Hematopoietic multipotent progenitor cell treated with erythropoietin and hydrocortisone succinate and interleukin-3 and kit ligand, for 15 days (in vitro differentiated cells): Measurements from ENCODE around the gene C1QTNF3.
"Not testable (repeated sequence)": the region's sequence is repeated elsewhere in the genome, so short reads cannot be mapped to it uniquely, and the experiment has no call there.

ENCODE experiments used
- DNase-seq: peaks from one replicate; pipeline ENCODE4 v3.0.0-alpha.2; 2015; ENCODE audit warnings: low spot score

The C1QTNF3 gene, protein sequence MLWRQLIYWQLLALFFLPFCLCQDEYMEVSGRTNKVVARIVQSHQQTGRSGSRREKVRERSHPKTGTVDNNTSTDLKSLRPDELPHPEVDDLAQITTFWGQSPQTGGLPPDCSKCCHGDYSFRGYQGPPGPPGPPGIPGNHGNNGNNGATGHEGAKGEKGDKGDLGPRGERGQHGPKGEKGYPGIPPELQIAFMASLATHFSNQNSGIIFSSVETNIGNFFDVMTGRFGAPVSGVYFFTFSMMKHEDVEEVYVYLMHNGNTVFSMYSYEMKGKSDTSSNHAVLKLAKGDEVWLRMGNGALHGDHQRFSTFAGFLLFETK

DNA sequence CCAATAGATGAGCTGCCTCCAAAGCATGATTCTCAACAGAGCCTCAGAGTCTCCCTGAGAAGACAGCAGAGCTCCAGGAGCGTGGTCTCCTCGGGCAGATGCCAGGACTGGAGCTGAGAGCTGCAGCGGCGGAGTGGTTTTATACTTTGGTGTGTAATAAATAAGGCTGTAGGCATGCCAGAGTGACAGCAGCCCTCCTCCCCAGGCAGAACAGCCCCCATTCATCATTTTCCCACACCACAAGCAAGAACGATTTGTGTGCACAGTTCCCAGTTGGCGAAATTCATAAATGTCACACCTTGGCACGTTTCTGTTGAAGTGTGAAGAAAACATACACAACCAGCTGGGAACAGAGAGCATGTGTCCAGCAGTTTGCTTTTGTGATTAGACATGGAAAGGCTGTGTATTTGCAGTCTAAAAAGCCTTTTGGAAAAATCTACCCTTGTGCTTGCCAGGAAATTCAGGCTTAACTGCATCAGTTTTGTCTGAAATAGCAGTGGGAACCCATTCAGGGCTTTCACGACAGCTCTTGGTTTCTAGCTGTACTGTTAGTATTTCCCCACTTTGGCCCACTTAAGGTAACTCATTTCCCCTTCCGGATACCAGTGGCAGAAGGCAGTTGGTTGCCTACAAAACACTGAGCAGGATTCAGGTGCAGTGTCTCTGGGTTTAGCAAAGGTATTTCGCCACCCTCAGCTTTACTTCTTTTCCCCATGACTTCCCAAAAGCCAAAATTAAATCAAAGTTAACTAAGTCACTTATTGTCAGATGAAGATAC lies at the start of gene C1QTNF3:
TSS of gene C1QTNF3 (minus strand) at position 115 of the 778 bp plus-strand sequence. CDS start at position 27, 88 bp downstream.
- no peak for DNase-seq

DNA sequence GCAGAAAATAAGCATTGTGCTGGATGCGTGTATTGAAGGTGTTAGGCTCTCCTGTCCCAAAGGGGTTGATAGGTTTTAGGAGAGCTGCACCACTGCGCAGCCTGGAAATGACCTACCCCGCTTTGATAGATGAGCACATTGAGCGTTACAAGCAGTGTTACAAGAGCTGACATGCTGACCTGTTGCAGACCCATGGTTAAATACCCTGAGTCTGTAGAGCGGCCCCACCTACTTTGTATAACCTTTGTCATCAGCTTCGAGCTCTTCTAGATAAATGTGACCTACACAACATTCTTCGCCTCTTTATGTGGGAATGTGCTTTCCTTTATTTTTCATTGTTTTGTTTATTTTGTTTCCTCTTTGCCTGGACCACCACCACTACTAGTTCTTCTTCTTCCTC lies 48.0 kb upstream of the C1QTNF3 start:
- DNase-seq, result not testable (repeated sequence)

DNA sequence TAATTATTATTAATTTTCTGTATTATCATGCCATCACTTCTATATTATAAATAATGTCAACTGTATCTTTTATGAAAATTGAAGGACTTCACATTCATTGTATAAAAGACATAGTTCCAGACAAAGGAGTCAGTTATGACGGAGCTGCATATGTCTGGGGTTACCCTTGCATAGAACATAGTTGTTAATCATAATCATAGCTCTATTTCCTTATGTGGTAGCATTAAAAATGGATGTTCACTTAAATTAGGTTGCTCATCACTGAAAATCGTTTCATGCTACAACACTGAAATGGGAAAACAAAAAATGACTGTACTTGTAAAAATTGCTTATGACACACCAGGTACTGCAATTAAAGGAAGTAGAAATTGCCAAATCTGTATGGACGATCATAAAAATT lies 46.8 kb upstream of the C1QTNF3 start:
- DNase-seq, result not testable (repeated sequence)

DNA sequence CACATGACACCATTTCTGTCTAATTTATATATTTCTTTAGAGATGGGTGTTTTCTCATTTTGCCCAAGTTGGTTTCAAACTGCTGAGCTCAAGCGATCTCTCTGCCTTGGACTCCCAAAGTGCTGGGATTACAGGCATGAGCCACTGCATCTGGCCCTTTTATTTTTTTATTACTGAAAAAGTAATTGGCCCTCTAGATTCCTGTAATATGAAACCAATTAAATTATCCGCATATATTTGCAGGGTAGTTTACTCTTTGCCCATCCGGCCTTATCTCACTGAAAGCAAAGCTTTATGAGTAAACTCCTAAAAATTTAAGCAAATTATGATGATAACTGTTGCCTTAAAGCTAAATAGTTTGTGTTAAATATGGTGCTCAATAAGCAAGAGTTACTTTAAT lies 44.7 kb upstream of the C1QTNF3 start:
- DNase-seq, result not testable (repeated sequence)

DNA sequence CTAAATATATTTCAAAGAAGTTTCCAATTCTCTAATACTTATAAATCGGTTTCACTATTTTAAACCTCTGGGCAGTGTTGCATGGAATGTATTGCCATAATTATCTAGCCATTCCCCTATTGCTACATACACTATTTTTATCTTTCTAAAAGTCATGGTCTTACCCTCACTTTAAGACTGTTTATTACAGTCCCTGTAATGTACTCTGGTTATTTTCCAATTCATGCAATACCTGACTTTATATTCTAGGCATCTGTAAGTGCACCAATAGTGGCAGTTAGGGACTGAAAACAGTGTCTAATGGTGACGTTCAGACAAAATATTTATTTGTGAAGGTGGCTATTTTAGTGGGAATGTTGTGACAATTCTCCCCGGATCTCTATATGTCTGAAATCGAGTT lies 40.9 kb upstream of the C1QTNF3 start:
- DNase-seq, result not testable (repeated sequence)

DNA sequence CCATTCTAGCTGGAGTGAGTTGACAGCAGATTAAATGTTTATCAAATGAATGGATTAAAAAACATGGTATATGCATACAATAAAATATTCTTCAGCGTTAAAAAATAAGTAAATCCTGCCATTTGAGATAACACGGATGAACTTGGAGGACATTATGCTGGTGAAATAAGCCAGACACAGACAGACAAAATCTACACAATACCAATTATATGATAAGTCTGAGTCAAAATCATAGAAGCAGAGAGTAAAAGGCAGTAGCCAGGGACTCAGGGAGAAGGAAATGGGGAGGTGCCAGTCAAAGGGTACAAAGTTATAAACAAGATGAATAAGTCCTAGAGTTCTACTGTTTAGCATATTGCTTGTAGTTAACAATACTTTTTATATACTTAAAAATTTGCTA lies 36.5 kb upstream of the C1QTNF3 start:
- DNase-seq, result not testable (repeated sequence)

DNA sequence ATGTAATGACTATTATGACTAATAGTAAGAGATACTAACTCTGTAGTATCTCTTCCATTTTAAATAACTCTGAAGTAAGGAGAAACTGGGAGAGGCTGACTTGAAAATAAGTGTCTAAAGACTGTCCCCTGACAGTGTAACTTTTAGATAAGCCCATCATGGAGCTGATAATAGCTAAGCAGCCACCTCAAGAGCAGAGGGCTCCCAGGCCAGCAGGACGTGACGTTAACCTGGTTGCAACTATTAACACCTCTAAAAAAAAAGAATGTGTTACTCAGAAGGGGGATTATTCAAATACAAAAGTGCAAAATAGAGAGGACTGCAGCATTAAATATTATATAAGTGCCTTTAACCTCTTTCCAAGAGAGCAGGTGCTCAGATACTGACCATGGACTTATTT lies 34.6 kb upstream of the C1QTNF3 start:
- not testable (repeated sequence) for DNase-seq

DNA sequence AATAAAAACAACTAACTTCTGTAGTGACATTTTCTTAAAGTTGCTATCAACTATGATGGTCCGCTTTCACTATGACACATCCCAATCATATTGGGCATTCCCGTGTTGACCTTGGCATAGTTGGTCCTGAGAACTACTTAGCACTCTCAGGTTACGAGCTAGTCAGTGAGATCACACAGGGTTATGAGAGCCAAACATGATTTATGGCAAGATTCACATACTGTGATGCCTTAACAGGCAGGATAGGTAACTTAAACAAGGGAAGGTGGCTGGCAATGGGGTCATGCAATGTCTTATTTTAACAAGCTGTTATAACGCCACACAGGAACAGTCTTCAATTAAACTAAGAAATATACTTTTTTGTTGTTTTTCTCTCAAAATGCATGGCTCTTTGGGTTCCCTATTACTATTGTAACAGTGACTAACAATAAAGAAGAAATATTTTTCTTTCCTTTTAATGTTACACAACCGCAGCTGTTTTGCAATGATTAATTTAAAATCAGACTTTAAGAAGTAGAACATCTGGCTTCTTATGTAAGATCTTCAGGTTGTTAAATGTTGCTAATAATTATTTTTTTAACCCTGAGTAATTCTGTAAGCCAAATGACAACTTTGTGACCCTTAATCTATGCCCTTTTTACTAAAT lies 33.8 kb upstream of the C1QTNF3 start:
- not testable (repeated sequence) for DNase-seq

DNA sequence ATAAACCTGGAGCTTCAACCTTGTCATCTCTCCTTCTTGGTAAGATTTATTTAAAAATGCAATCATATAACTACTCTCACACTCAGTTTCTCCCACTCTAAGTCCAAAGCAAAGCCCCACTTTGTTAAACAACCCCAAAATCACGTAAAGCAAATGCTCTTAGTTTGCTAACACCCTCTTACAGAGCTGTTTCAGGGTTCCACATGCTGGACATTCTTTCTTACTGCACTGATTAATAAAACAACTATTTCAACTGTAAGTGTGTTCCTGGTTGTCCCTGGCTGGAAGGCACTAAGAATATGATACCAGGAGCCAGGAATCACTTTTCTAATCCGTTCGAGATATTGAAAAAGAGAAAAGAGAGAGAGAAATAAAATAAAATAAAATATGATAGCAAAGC lies 31.5 kb upstream of the C1QTNF3 start:
- DNase-seq, result not testable (repeated sequence)

DNA sequence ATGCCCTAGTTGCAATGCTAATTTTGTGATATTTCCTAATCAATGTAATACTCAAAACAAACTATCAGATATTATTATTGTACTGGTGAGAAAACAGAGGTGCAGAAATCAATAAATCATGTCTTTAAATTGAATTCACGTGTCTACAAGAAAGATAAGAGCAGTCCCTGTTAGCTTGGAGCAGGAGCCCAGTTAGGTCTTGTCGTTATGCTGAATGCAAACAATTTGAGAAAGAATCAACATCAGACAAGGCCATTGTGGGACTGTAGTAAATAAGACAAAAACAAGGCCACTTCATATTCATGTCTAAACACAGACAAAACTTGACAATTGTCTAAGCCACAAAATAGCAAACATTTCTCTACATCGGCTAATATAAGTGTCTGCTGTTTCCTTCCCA lies 31.1 kb upstream of the C1QTNF3 start:
- DNase-seq, result not testable (repeated sequence)

DNA sequence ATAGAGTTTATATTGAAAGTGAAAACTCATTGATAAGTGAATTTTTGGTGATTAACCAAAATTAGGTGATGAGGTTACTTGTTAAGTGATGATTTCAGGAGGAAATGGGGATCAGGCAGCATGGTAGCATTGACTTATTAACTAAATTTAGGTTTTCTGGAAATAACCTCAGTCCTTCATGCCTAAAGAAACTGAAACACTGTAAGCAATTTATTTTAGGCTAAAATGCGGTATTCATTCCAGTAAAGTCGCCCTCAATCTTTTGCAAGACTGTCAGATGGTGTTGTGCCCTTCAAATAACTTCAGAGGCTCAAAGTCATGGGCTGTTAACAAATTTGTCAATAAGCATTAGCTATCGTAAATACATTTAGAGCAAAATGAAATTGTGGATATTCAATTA lies 27.6 kb upstream of the C1QTNF3 start:
- DNase-seq, result not testable (repeated sequence)

DNA sequence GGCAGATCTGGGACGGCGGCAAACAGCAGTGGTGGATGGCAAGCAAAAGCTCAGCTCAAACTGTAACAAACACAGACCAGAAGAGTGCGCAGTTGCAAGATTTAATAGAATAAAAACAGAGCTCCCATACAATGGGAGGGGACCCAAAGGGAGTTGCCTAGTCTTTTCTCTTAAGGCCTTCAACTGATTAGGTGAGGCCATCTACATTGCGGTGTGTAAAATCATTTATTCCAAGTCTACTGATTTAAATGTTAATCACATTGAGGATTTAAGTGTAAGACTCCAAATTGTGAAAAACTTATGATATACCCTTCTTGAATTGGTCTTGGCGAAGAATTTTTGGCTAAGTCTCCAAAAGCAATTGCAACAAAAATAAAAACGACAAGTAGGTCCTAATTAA lies 21.6 kb upstream of the C1QTNF3 start:
- no peak for DNase-seq

DNA sequence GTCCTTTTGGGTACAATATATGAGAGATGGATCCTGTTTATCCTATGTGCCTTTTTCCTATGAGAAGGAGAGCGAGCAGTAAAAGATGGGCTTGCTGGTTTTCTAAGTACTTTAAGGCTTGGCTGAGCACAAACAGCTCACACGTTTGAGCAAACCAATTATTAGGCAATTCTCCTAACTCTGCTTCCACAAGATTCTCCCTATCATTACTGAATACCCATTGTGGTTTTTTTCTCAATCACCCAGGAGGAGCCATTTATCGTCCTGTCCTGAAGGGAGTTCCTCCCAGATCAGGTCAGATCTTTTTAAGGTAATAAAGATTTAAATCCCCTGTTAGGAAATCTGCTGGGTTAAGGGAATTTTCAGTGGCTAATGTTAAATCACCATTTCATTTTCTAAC lies 19.4 kb upstream of the C1QTNF3 start:
- no peak for DNase-seq

DNA sequence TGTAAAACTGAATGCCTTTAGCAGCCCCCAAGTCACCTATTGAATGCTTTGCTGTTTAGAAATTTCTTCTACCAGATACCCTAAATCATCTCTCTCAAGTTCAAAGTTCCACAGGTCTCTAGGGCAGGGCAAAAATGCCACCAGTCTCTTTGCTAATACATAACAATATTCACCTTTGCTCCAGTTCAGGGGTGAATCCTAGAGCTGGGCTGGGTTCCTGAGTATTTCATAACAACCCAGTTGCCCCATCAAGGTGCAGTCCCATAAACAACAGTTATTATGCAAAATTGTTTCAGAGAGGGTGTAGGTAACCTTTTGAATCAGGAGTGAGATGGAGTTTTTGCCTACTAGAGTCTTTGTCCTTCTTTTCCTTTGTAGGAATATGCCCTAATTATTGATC lies 19.0 kb upstream of the C1QTNF3 start:
- DNase-seq, result no peak

DNA sequence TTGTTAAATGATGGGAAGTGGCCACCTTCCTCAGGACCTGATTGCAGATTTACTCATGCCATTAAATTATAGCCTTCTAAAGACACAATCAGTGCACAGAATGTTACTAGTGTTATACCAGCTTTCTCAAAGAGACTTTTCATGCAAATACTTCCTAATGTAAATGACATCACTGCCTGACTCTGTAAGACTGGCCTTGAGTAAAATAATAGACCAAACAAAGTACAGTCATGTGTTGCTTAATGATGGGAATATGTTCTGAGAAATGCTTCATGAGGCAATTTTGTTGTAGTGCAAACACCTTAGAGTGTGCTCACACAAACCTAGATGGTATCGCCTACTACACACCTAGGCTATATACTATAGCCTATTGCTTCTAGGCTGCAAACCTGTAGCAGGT lies 17.0 kb upstream of the C1QTNF3 start:
- no peak for DNase-seq

DNA sequence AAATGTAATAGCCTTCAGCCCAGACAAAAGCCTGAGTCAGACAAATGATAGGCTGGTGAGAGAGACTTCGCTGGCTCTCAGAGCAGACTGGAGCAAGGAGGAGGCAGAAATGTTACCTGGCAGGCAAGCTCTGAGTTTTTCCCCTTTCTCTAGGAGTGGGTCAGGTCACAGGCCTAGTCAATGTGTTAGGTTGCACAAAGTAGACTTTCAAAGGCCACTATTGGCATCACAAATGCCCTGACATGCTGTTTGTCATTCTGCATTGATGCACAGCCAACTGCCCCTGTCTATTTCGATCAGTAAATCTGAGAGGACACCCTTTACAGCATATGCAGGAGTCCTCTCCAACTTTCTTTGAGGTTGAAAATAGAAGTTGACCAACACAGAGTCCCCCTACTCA lies 15.5 kb upstream of the C1QTNF3 start:
- DNase-seq, result no peak

DNA sequence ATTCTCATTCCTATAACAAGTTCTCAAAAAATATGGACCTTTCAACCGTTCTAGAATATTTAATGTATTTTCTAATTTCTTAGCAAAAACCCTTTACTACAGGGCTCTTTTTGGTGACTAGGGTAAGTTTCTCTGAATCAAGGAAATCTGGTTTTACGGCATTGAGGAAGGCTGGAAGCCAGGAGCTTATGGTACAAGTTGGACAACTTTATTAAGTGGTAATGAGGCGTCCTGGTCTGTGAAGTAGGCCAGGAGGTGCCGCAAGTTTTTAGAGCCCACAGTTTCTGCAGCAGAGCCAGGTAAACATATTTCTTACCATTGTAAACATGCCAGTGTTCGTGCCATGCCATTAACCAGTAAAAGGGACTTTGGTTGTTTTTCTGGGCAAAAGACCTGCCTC lies 14.6 kb upstream of the C1QTNF3 start:
- no peak for DNase-seq

DNA sequence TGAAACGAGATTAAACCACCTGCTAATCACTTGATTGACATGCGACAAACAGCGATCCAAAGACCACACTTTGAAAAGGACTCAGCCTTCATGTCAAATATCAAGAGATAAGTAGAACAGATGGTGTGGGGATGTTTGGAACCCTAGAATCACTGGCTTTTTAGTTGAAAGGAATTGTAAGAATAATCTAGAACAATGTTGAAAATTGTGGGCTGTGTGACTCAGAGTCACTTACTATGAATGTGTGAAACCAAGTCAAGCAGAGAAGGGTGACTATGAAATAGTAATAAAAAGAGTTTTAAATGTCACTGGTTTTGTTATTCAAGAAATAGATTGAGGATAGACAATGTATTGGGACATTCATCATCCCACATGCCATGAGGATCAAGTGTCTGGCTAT lies 14.1 kb upstream of the C1QTNF3 start:
- DNase-seq, result no peak

DNA sequence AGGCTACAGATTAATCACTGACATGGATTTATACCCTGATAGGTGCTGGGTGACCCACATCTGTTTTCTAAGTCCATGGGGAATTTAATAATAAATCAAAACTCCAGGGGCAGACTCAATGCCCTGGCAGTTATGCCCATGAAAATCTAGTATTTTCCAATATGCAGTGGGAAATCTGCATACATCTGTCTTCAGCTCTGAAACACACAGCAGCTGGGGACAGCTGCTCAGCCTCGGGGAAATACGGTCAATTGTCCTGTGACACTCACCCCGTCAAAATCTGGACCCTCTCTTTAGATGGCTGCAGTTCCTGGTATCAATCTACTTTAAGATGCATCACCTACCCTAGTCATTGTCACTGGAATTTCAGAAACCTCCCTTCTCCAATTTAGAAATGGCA lies 12.7 kb upstream of the C1QTNF3 start:
- no peak for DNase-seq

DNA sequence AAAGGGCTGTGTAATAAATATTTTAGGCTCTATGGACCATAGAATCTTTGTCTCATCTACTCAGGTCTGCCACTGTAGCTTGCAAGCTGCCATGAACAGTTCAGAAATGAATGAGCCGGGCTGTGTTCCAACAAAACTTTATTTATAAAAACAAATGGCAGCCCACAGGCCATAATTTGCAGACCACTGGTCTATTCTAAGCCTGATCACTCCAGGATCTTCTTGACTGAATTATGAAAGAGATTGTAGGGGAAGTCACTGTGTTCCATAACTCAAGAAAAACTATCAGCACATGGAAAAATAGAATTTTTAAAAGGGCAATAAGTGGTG lies 11.4 kb upstream of the C1QTNF3 start:
- DNase-seq, result no peak

DNA sequence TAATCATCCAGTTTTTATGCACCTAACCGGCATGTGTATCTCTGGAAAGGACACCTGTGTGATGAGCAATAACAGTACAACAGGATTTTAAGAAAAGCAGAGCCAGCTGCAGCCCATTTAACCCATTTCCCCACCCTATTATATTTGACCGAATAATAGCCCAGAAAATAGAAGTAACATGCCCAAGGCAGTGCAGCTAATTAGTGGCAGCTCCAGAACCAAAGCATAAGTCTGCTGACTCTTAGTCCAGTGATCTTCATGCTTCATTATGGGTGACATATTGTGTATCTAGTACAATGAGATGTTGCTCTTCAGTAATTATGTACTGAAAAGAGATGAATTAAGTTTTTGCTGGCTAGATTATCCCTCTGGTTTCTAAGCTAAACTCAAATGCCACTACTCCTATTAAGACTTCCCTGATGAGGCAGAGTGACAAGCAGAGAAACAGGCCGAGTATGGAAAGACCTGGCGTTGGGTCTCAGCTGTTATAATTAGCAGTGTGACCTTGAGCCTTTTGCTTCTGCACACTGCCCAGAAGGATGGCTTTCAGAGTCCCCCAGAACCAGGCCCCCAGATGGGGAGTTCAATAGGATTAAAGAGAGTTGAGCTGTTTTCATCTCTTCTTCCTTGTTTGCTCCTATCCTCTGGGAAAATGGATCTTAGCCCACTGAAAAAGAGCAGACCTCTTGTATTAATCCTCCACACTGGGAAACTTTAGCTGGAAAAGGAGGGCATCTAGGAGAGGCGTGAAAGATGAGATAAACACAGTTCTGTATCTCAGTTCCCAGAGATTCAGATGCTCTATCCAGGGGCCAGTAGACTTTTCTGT lies 10.8 kb upstream of the C1QTNF3 start:
- no peak for DNase-seq

DNA sequence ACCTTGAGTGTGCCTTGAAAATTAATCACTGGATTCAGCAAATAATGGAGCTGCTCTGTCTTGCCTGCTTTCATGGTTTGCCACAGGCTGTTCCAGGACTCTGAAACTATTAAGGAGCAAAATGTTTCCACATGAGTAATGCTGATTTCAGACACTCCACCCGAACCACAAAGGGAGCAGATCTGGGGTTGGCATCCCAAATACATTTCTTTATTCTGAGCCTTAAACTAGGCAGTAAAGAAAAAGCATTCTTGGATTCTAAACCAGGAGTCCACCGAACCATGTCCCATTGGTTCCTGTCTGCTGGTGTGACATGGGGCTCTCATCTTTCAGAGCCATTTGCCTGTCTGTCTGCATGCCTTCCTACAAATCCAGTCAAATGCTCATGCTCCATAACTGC lies 10.1 kb upstream of the C1QTNF3 start:
- no peak for DNase-seq
